ENCODE measurements around the gene P3H4. TPM values are rescaled to one million over a fixed set of nuclear protein-coding genes. Genes with fewer than 3 reads are reported as not detected.

P3H4 gene
- total RNA-seq, 1 experiment from 2014 or later: 24.0 TPM

DNA sequence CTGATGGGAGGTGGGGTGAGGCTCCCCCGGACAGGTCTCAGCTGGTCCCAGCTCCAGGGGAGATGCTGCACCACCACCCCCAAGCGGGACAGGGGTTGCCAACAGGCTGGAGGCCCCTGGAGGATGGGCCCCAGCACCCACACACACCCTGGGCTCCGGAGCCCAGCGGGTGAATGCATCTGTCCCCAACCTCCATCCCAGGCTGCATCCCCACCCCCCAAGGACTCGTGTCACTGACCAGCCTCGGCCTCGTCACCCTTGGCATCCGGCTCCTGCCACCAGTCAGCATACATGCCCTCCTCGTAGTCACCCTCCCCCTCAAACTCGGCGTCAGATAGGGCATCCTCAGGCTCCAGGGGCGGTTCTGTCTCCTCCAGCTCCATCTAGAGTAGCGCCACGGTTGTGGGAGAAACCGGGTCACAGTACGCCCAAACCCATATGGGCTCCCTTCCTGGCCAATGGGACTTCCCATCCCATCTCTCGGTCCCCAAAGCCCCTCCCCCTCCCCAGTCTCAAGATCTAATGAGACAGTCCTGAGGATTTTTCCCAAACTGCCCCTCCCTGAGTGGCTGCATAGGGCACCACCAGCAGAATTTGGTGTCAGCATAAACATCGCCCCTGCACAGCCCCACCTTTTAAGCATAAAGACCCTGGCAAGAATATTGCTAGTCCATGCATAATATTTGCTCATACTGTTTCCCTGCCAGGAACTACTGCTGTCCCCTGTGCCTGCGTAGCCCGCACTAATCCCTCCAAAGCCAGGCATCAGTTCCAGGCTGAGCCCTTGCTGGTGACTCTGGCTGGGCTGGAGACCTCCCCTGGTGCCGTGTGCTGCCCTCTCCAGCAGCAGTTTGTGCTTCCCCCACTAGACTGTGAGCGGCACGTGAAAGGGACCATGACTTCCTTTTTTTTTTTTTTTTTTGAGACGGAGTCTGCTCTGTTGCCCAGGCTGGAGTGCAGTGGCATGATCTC, 8.4 kb downstream of the P3H4 start:
- DNase-seq: no peak
- Histone ChIP-seq H4K20me1 (ENCODE audit: control insufficient read depth, insufficient read depth, insufficient read length) (no peaks in the 10 kb centered on the region), H3K79me1 (ENCODE audit: insufficient read depth, low read depth, low read length, poor library complexity, severe bottlenecking) (no peaks in the 10 kb centered on the region), H3K4me1 (ENCODE audit: insufficient read depth, low read length) (no peaks in the 10 kb centered on the region; the same call in 1 of the 2 replicates), H3K14ac (ENCODE audit: insufficient read depth, low read length) (no peak overlapping the region), H2BK20ac (ENCODE audit: low read depth, low read length, poor library complexity, severe bottlenecking) (no peak overlapping the region), H3K18ac (ENCODE audit: insufficient read length, low read depth, low read length) (no peak overlapping the region), H3K23ac (ENCODE audit: insufficient read length, low read depth, low read length) (no peak overlapping the region), H2AFZ (ENCODE audit: low read length) (no peak overlapping the region), H4K8ac (replicated peaks; ENCODE audit: insufficient read length, low read depth, low read length) (no peak overlapping the region), H3K27me3 (ENCODE audit: insufficient read depth, low read length) (no peaks in the 10 kb centered on the region), H3K27ac (ENCODE audit: insufficient read length, low read depth, low read length) (no peak overlapping the region), H2BK5ac (ENCODE audit: insufficient read length, low read length) (no peak overlapping the region), H2BK12ac (ENCODE audit: insufficient read length, low read depth, low read length) (no peak overlapping the region), H3K56ac (ENCODE audit: insufficient read length, low read depth, low read length) (no peak overlapping the region), H3K23me2 (ENCODE audit: insufficient read length, low read depth, low read length, poor library complexity, severe bottlenecking) (no peaks in the 10 kb centered on the region), H2BK15ac (ENCODE audit: low read depth, low read length) (no peak overlapping the region), H3K79me2 (ENCODE audit: insufficient read depth, low read length) (no peaks in the 10 kb centered on the region), H3K4ac (ENCODE audit: low read depth, low read length) (no peak overlapping the region), H3K9me3 (ENCODE audit: control insufficient read depth, low read depth, low read length) (no peaks in the 10 kb centered on the region), H3K4me2 (ENCODE audit: insufficient read depth, insufficient read length, low read length) (no peak overlapping the region), H3T11ph (ENCODE audit: low read length) (no peak overlapping the region), H3K9ac (ENCODE audit: extremely low read depth, insufficient read length, low read length) (no peak overlapping the region), H4K91ac (ENCODE audit: insufficient read length, low read depth, low read length) (no peak overlapping the region), H4K5ac (ENCODE audit: insufficient read length, low read depth, low read length) (no peak overlapping the region), H2AK5ac (ENCODE audit: insufficient read length, low read length) (no peak overlapping the region), H2BK120ac (ENCODE audit: low read depth, low read length, poor library complexity, severe bottlenecking) (no peak overlapping the region)
- no peak overlapping the region; a peak in 1 of 5 replicates for H3K4me3 Mint-ChIP-seq
- H3K27me3 Mint-ChIP-seq (ENCODE audit: low read depth): peaks cover 1% of the 10 kb centered on the region
- peaks cover 22 to 25% of the 10 kb centered on the region in 2 experiments for H3K4me1 Mint-ChIP-seq
- H3K36me3 Mint-ChIP-seq (ENCODE audit: insufficient read depth in 1 of 3, low read depth in 3 of 3): peaks cover 16 to 20% (median 18%) of the 10 kb centered on the region in 3 experiments; a peak in 6 of 7 replicates
- H3K9me3 Mint-ChIP-seq: no peaks in the 10 kb centered on the region
- TF ChIP-seq CTCF (conservative IDR thresholded peaks at IDR 0.05): no peak
- H3K27ac Mint-ChIP-seq: peak overlapping the region; percentile 55 to 95 (median 75); a peak in 2 of 7 replicates
- WGBS (ENCODE audit: extremely low coverage, insufficient read length, low lambda C conversion rate): no CpG with 5 or more reads among the region's 24 CpGs

Measured in H9 (cell line).